MCF 10A (cell line): Measurements from ENCODE around the gene SNX1. TPM values are rescaled to one million over a fixed set of nuclear protein-coding genes. Genes with fewer than 3 reads are reported as not detected.

ENCODE experiments used
- BruUV-seq: library from RNA; stranded (reverse); fragments of 400-500 nt; replicated peaks from 2 replicates; lab custom pipeline; 2021; lab: Mats Ljungman, UMichigan
- CTCF ChIA-PET: fragments of 300-600 bp; sonication (Branson Sonifier 250); formaldehyde crosslinking; extraction: SDS; loops from one replicate; lab custom pipeline; 2021; ENCODE audit warnings: antibody characterized with exemption, inconsistent platforms; lab: Yijun Ruan, JAX
- POLR2A ChIA-PET: fragments of 300-600, 350-650 bp; sonication (Branson Sonifier 250); formaldehyde crosslinking; extraction: SDS; loops from one replicate; lab custom pipeline; 2020; ENCODE audit warnings: antibody characterized with exemption, inconsistent platforms; lab: Yijun Ruan, JAX
- DNase-seq: peaks from one replicate; pipeline ENCODE4 v3.0.0-alpha.2; 2018; ENCODE audit not compliant: unreplicated experiment
- H3K27ac Mint-ChIP-seq: one replicate; pipeline ENCODE4 v1.8.0; 2022; ENCODE audit warnings: mild to moderate bottlenecking, low read depth, mixed read lengths; ENCODE audit not compliant: unreplicated experiment
- H3K27me3 Mint-ChIP-seq: one replicate; pipeline ENCODE4 v1.8.0; 2022; ENCODE audit warnings: mixed read lengths; ENCODE audit not compliant: insufficient read depth, unreplicated experiment
- H3K36me3 Mint-ChIP-seq: one replicate; pipeline ENCODE4 v1.8.0; 2022; ENCODE audit warnings: mild to moderate bottlenecking, moderate library complexity, mixed read lengths; ENCODE audit not compliant: insufficient read depth, unreplicated experiment
- H3K4me1 Mint-ChIP-seq: one replicate; pipeline ENCODE4 v1.8.0; 2022; ENCODE audit warnings: mixed read lengths; ENCODE audit not compliant: insufficient read depth, unreplicated experiment
- H3K4me3 Mint-ChIP-seq: one replicate; pipeline ENCODE4 v1.8.0; 2022; ENCODE audit warnings: mild to moderate bottlenecking, moderate library complexity, mixed read lengths; ENCODE audit not compliant: unreplicated experiment
- H3K9me3 Mint-ChIP-seq: one replicate; pipeline ENCODE4 v1.8.0; 2022; ENCODE audit warnings: mixed read lengths; ENCODE audit not compliant: unreplicated experiment
- CTCF ChIP-seq: fragments of 200-600 bp; IDR thresholded peaks from one replicate; pipeline ENCODE4 v1.8.0; 2022; ENCODE audit warnings: antibody characterized with exemption, mild to moderate bottlenecking; ENCODE audit not compliant: unreplicated experiment
- intact Hi-C: fragments of 100-400 bp; cut with micrococcal nuclease; formaldehyde crosslinking; loops from 2 replicates; pipeline ENCODE4 v1.14.1; 2022
- total RNA-seq: library from RNA; stranded (reverse); gene quantifications from 2 replicates; pipeline ENCODE4 v1.2.3, GENCODE V29; 2022

Gene SNX1
- total RNA-seq, 1 experiment from 2014 or later, result 70.2 TPM

- Mint-ChIP-seq H3K27me3 (no peaks in the 10 kb centered on the region), H3K9me3 (no peaks in the 10 kb centered on the region), H3K27ac (no peak overlapping the region), H3K4me3 (no peak overlapping the region), H3K4me1 (no peaks in the 10 kb centered on the region), H3K36me3 (peaks cover 73% of the 10 kb centered on the region)
- no TSS peak for BruUV-seq
- ChIA-PET POLR2A (interaction anchor here (1.4 kb wide), 1 partner anchor 10 kb away, joined by 3 read pairs; no protein-coding TSS in a partner anchor), CTCF (interaction anchor here (2.1 kb wide), 1 partner anchor 15 kb away, joined by 8 read pairs; no protein-coding TSS in a partner anchor)
- intact Hi-C loops, result no loop called here
- DNase-seq, result no peak
- no peak for TF ChIP-seq CTCF
These were observed 42.7 kb downstream of the SNX1 start for GRCh38 chr15:64138331-64138941.

GRCh38 chr15:64141798-64142512, 46.2 kb downstream of the SNX1 start:
- intact Hi-C loops, result no loop called here
- TF ChIP-seq CTCF, result no peak
- BruUV-seq, result no TSS peak
- Mint-ChIP-seq H3K27ac (no peak overlapping the region), H3K4me1 (no peaks in the 10 kb centered on the region), H3K27me3 (no peaks in the 10 kb centered on the region), H3K36me3 (peaks cover 55% of the 10 kb centered on the region), H3K4me3 (no peak overlapping the region), H3K9me3 (no peaks in the 10 kb centered on the region)
- ChIA-PET CTCF (interaction anchor here (1.1 kb wide), 1 partner anchor 12 kb away, joined by 5 read pairs; no protein-coding TSS in a partner anchor), POLR2A (interaction anchor here (0.7 kb wide), 1 partner anchor 71 kb away, joined by 3 read pairs; no protein-coding TSS in a partner anchor)
- DNase-seq, result no peak

- Mint-ChIP-seq H3K27ac (no peak overlapping the region), H3K36me3 (peaks cover 46% of the 10 kb centered on the region), H3K4me1 (no peaks in the 10 kb centered on the region), H3K4me3 (no peak overlapping the region), H3K9me3 (no peaks in the 10 kb centered on the region), H3K27me3 (no peaks in the 10 kb centered on the region)
- TF ChIP-seq CTCF, result no peak
- intact Hi-C loops, result no loop called here
- BruUV-seq, result no TSS peak
- POLR2A ChIA-PET, result interaction anchor here (1.7 kb wide), 1 partner anchor 10 kb away, joined by 7 read pairs; no protein-coding TSS in a partner anchor
- CTCF ChIA-PET, result interaction anchor here (2.5 kb wide), 1 partner anchor 11 kb away, joined by 21 read pairs; no protein-coding TSS in a partner anchor
- DNase-seq, result no peak
These were observed 47.5 kb downstream of the SNX1 start for GRCh38 chr15:64143276-64143675.

- ChIA-PET CTCF (interaction anchor here (1.2 to 2.5 kb wide), 3 partner anchors 10 to 38 kb away, joined by 3 to 21 read pairs (median 8); no protein-coding TSS in a partner anchor), POLR2A (interaction anchor here (1.1 to 1.7 kb wide), 2 partner anchors 9 to 19 kb away, joined by 3 to 7 read pairs; partner anchors contain the start of gene PPIB)
- Mint-ChIP-seq H3K27ac (peak overlapping the region; percentile 39), H3K27me3 (no peaks in the 10 kb centered on the region), H3K4me3 (no peak overlapping the region), H3K9me3 (no peaks in the 10 kb centered on the region), H3K4me1 (no peaks in the 10 kb centered on the region), H3K36me3 (peaks cover 45% of the 10 kb centered on the region)
- intact Hi-C loops, result no loop called here
- TF ChIP-seq CTCF, result no peak
- DNase-seq, result no peak
- no TSS peak for BruUV-seq
These were observed 48.4 kb downstream of the SNX1 start for GRCh38 chr15:64144192-64144564.
